Nephron progenitor cell (in vitro differentiated cells): ENCODE results near the gene CSNK1G3.

Experiments used
- DNase-seq: peaks from one replicate; pipeline ENCODE4 v3.0.0; 2021
- H3K27ac Mint-ChIP-seq: 2 replicates; pipeline ENCODE4 v1.8.0; 2021; ENCODE audit warnings: mild to moderate bottlenecking, moderate library complexity, mixed read lengths
- H3K27me3 Mint-ChIP-seq: 2 replicates; pipeline ENCODE4 v1.8.0; 2021; ENCODE audit warnings: mild to moderate bottlenecking, low read depth, mixed read lengths; ENCODE audit not compliant: poor library complexity
- H3K36me3 Mint-ChIP-seq: 2 replicates; pipeline ENCODE4 v1.8.0; 2021; ENCODE audit warnings: low read depth, mixed read lengths
- H3K4me1 Mint-ChIP-seq: 2 replicates; pipeline ENCODE4 v1.8.0; 2021; ENCODE audit warnings: mixed read lengths
- H3K4me3 Mint-ChIP-seq: 2 replicates; pipeline ENCODE4 v1.8.0; 2021; ENCODE audit warnings: mild to moderate bottlenecking, moderate library complexity, mixed read lengths
- H3K9me3 Mint-ChIP-seq: 2 replicates; pipeline ENCODE4 v1.8.0; 2021; ENCODE audit warnings: mild to moderate bottlenecking, moderate library complexity, mixed read lengths
- TF ChIP-seq, protein P1 (sequence below): fragments of 200-600 bp; sonication (generic); IDR thresholded peaks from 2 replicates; pipeline ENCODE4 v1.5.0; 2021; ENCODE audit warnings: antibody characterized with exemption

CSNK1G3 gene

DNA sequence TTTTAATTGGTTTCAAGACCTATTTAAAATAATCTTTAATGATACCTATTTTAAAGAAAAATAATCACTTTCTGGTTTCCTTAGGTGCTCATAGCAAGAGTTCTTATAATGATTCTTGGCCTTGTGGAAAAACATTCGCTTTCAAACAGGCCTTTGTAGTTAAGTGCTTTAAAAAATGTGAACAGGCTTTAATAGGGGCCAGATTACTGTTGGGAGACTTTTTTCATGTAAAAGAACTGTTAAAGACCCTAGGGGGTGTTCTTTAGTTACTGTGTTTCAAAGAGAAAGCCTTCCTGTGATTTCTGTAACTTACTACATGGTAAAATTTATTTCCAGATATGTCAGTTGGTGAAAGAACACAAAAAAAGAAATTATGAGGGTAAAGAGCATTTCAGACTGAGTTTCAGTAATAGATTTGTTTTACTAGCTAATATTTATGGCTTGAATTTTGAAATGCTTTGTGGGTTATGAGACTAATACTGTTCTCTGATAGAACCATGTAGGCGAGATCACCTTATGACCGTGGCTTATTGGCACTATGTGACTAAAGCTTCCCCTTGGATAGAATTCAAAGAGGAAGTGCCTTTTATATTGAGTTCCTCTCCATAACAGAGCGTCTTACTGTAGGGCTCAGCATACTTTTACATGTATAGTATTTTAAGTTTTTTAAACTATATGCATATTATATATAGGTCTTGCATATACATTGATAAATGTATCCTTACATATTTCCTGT, 70.7 kb downstream of the CSNK1G3 start:
- Mint-ChIP-seq H3K27ac (no peak overlapping the region), H3K9me3 (peaks cover 37% of the 10 kb centered on the region), H3K4me3 (no peak overlapping the region), H3K27me3 (no peaks in the 10 kb centered on the region), H3K4me1 (no peaks in the 10 kb centered on the region), H3K36me3 (peaks cover 71% of the 10 kb centered on the region)
- TF ChIP-seq, protein P1, sequence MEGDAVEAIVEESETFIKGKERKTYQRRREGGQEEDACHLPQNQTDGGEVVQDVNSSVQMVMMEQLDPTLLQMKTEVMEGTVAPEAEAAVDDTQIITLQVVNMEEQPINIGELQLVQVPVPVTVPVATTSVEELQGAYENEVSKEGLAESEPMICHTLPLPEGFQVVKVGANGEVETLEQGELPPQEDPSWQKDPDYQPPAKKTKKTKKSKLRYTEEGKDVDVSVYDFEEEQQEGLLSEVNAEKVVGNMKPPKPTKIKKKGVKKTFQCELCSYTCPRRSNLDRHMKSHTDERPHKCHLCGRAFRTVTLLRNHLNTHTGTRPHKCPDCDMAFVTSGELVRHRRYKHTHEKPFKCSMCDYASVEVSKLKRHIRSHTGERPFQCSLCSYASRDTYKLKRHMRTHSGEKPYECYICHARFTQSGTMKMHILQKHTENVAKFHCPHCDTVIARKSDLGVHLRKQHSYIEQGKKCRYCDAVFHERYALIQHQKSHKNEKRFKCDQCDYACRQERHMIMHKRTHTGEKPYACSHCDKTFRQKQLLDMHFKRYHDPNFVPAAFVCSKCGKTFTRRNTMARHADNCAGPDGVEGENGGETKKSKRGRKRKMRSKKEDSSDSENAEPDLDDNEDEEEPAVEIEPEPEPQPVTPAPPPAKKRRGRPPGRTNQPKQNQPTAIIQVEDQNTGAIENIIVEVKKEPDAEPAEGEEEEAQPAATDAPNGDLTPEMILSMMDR, result no peak
- DNase-seq, result no peak

- Mint-ChIP-seq H3K27me3 (no peaks in the 10 kb centered on the region), H3K27ac (no peak overlapping the region), H3K4me1 (no peaks in the 10 kb centered on the region), H3K4me3 (no peak overlapping the region), H3K9me3 (peaks cover 30% of the 10 kb centered on the region), H3K36me3 (peaks cover 66% of the 10 kb centered on the region)
- no peak for DNase-seq
- TF ChIP-seq, protein P1, result no peak
Observed at GRCh38 chr5:123585871-123586270, 73.9 kb downstream of the CSNK1G3 start.

- Mint-ChIP-seq H3K27ac (no peak overlapping the region), H3K9me3 (no peaks in the 10 kb centered on the region)
Observed at GRCh38 chr5:123594434-123594833, 82.5 kb downstream of the CSNK1G3 start.

GRCh38 chr5:123597018-123597417, 85.0 kb downstream of the CSNK1G3 start:
- H3K27me3 Mint-ChIP-seq, result no peaks in the 10 kb centered on the region
- no peak overlapping the region for H3K27ac Mint-ChIP-seq
- no peaks in the 10 kb centered on the region for H3K9me3 Mint-ChIP-seq
- DNase-seq, result no peak
- peaks cover 48% of the 10 kb centered on the region for H3K36me3 Mint-ChIP-seq
- no peaks in the 10 kb centered on the region for H3K4me1 Mint-ChIP-seq
- TF ChIP-seq, protein P1, result no peak
- H3K4me3 Mint-ChIP-seq, result no peak overlapping the region

More at GRCh38 chr5:123594434-123594833, 82.5 kb downstream of the CSNK1G3 start:
- H3K27me3 Mint-ChIP-seq, result no peaks in the 10 kb centered on the region
- H3K4me3 Mint-ChIP-seq, result no peak overlapping the region
- no peaks in the 10 kb centered on the region for H3K4me1 Mint-ChIP-seq
- TF ChIP-seq, protein P1, result no peak
- peaks cover 52% of the 10 kb centered on the region for H3K36me3 Mint-ChIP-seq
- DNase-seq, result no peak

GRCh38 chr5:123598028-123598689, 86.2 kb downstream of the CSNK1G3 start:
- no peak for DNase-seq
- Mint-ChIP-seq H3K4me3 (no peak overlapping the region), H3K4me1 (no peaks in the 10 kb centered on the region), H3K27ac (no peak overlapping the region), H3K36me3 (peaks cover 46% of the 10 kb centered on the region), H3K9me3 (no peaks in the 10 kb centered on the region), H3K27me3 (no peaks in the 10 kb centered on the region)
- TF ChIP-seq, protein P1, result no peak
